Transverse colon (tissue), 4 donors: Measurements from ENCODE around the gene PADI4.

ENCODE experiments used
- CTCF ChIP-seq, 5 experiments: fragments of 200-600 bp in 3 of 5; fragments of 450-650 bp in 2 of 5; sonication (generic) in 3 of 5; IDR thresholded peaks; 1 replicate in 2 of 5; 2 replicates in 3 of 5; pipeline ENCODE4 v1.5.1; 2016 to 2017; ENCODE audit warnings: antibody characterized with exemption in 5 of 5, inconsistent platforms in 3 of 5, mild to moderate bottlenecking in 2 of 5, moderate library complexity in 1 of 5
- POLR2A ChIP-seq: fragments of 450-650 bp; IDR thresholded peaks from one replicate; pipeline ENCODE4 v1.6.1; 2016; ENCODE audit warnings: antibody characterized with exemption, mild to moderate bottlenecking, moderate library complexity
- POLR2AphosphoS5 ChIP-seq, 3 donors: sonication (generic); formaldehyde crosslinking; IDR thresholded peaks; one replicate each; pipeline ENCODE4 v1.6.1; 2016; ENCODE audit warnings: antibody characterized with exemption in 3 of 3

GRCh38 chr1:17319561-17320350 is 11.8 kb downstream of the PADI4 start:
- no peak for TF ChIP-seq POLR2A
- TF ChIP-seq CTCF (IDR thresholded peaks at IDR 0.05): no peak
- no peak for TF ChIP-seq POLR2AphosphoS5 (IDR thresholded peaks at IDR 0.05)
